Jurkat, Clone E6-1 (cell line): Measurements from ENCODE around the gene ACACA.

Source experiments
- DNase-seq: peaks from one replicate; pipeline ENCODE4 v3.0.0-alpha.2; 2011; ENCODE audit warnings: low read depth, low spot score
- H3K4me3 ChIP-seq: 2 replicates; pipeline ENCODE4 v1.5.1; 2011; ENCODE audit warnings: mild to moderate bottlenecking, low read length, control low read depth, moderate library complexity

ACACA gene

DNA sequence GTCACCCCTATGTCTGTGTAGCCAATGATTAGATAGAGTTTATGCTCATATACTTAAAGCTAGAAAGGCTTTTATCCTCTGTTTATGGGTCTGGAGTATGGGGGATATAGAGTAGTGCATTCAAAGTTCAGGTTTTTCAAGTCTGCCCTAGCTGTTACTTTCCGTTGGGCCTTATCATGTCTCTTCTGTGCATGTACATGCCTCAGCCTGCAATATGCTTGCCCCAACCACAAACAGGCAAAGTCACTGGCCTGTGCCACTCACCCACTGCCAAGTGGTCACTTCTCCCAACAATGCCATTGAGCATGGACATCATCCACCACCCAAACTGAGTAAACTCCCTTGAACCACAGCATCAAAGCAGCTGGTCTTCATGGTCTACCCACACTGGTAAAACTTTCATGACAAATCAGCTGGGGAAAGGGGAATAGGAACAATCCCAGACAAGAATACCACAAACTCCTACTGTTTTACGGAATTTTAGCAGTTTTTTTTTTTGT, 101.2 kb downstream of the ACACA start:
- H3K4me3 ChIP-seq: no peak overlapping the region
- DNase-seq: no peak

DNA sequence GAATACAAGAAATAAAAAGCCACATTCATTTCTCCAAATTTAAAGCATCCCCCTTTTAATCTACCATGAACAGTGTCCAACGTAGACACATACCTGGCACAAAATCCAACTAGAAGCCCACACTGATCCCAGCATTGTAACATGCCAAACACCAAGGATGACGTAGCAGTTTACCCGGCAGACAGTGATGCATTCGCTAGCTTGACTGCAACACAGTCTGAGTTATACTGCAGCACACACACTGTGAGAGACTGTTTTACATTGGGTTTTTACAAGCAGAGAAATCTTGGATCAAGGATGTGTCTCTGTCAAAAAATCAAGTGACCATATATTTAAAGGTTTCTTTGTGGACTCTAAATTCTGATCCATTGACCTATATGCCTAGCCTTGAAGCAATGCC, 105.3 kb downstream of the ACACA start:
- DNase-seq: no peak
- H3K4me3 ChIP-seq: no peak overlapping the region

DNA sequence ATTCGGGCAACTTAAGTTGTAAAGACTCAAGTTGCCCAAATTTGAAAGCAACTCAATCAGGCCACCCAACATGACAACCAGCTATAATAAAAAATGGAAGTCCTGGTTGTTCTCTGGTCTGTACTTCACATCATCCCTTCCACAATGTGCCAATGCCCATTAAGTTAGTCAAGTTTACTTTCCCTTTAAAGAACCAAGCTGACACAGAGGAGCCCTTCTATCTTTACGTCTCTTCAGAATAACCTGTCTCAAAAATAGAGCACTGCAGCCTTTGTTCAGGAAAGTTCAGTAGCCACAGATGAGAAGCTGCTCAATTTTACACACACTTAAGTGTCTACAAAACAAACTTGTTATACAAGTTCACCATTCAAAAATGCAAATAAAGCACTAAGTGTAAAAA, 106.0 kb downstream of the ACACA start:
- no peak for DNase-seq
- no peak overlapping the region for H3K4me3 ChIP-seq

DNA sequence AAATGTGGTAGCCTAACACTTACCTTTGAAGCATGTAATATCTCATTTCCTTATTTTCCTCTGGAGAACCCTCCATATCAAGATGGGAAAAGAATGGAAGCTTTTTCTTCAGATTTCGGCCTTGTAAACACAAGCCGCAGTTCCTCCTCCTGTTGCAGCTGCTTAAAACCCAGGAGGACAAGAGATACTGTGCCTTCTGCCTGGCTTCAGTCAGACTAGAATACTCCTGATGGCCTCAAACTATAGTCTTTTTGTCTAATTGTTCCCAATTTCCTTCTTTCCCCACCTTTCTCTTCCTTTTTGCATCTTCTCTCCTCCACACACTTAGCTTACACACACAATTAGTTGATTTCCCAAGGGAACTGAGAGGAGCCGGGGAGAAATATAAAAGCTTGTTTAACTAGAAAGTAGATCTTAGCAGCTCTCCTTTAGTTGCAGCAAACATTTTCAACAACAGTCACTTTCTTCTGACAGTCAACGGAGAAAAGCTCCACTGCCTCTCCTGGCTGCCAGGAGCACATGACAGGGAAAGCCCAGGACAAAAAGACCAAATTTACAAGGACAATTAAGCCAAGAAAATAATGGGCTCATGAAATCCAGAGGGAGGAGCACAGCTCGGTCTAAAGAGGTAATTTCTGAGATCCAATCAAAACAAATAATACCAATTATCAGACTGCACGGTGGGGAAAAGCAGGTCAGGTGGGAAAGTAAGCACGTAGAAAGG, 107.2 kb downstream of the ACACA start:
- no peak for DNase-seq

DNA sequence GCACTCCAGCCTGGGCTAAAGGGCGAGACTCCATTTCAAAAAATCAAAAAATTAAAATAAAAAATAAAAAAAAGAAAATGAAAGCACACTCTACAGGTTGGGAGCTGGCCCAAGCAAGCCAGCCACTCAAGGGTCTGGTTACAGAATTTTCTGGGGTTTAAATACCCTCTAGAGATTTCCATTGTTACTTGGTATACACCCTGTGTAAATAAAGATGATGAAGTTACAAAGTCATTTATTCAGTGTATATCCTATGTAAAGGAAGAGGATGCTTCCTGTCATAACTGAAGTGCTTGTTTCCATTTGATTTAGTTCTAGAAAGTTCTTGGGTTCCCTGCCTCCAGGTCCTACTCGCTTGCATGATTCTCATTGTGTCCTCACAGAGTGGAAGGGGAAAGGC, 110.7 kb downstream of the ACACA start:
- no peak overlapping the region for H3K4me3 ChIP-seq
- no peak for DNase-seq

More for the DNA sequence above, 107.2 kb downstream of the ACACA start:
- no peak overlapping the region for H3K4me3 ChIP-seq

DNA sequence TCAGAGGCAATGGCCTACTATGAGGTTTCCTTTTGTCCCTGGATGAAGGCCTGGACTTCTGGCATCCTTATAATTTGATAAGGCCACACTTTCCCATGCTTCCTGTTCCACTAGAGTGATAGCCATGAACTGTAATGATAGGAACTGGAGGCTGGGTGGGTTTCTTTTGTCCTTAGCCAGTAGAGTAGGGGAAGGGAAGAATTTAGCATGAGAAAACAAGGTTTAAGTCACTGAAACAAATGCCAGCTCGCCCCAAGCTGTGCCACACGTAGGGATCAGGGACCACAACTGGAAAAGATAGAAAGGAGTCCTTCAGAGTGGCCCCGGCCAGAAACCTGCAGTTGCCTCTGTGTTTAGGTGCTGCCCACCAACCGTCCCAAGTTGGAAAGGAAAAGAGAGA, 111.7 kb downstream of the ACACA start:
- no peak overlapping the region for H3K4me3 ChIP-seq
- no peak for DNase-seq

DNA sequence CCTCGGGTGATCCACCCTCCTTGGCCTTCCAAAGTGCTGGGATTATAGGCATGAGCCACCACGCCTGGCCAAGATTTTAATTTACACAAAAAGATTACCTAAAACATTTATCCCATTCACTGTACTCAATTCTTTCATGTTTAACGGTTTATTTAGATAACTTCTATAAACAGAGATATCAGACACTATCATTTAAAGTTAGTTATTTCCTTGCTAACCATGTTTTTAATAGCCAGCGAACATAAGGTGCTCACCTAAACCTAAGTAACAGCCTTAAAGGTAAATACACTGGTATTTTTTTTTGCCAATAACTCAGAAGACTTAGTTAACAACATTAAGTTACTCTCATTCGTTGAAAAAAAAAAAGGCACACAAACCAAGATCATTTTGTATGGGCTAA, 112.9 kb downstream of the ACACA start:
- H3K4me3 ChIP-seq: no peak overlapping the region
- DNase-seq: no peak

DNA sequence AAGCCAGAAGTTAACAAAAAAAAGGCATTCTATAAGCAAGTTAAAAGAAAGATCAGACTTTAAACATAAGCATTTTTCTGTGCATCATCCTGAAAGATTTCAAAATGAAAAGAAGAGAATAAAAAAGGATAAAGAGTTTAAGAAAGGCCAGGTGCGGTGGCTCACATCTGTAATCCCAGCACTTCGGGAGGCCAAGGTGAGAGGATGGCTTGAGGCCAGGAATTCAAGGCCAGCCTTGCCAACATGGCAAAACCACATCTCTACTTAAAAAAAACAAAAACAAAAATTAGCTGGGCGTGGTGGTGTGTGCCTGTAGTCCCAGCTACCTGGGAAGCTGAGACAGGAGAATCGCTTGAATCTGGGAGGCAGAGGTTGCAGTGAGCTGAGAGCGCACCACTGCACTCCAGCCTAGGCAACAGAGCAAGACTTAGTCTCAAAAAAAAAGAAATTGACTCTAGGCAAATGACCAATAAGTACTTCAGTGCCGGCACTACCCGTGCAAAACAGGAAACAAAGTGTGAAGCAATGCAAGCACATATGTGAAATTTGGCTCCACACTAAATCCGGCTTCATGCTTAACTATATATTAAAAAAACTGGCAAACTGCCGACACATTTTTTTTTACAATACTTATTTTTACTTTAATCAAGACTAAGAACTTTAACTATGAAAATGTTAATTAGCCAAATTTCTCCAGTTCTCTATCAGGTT, 114.1 kb downstream of the ACACA start:
- H3K4me3 ChIP-seq: no peak overlapping the region
- no peak for DNase-seq

DNA sequence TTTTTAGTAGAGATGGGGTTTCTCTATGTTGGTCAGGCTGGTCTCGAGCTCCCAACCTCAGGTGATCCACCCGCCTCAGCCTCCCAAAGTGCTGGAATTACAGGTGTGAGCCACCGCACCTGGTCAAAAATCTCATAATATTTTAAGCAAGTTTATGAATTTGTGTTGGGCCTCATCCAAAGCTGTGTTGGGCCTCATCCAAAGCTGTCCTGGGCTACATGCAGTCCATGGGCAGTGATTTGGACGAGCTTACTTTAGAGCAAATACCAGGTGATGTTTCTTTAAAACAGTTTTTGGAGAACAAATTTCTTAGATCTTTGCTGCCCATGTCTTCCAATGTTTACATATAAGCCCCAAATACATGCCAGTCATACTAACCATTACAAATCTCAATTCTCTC, 115.3 kb downstream of the ACACA start:
- no peak for DNase-seq
- no peak overlapping the region for H3K4me3 ChIP-seq

DNA sequence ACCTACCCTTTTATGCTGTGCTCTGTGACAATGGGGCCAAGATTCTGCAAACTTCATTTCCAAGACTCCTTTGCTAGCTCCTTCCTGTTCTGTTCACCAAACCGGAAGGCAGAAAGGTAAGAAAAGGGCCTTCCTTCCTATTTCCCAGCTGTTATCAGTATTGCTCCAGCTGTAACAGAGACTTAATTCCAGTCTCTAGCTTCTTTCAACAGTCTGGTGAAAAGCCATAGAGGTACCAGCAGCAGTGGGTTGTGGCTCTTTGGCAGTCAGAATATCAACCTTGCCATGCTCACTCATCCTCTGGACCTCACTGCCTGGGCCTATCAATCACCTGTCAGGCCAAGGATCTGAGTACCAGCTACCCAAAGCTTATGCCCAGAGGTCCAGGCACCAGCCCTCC, 120.2 kb downstream of the ACACA start:
- H3K4me3 ChIP-seq: no peak overlapping the region
- DNase-seq: no peak

DNA sequence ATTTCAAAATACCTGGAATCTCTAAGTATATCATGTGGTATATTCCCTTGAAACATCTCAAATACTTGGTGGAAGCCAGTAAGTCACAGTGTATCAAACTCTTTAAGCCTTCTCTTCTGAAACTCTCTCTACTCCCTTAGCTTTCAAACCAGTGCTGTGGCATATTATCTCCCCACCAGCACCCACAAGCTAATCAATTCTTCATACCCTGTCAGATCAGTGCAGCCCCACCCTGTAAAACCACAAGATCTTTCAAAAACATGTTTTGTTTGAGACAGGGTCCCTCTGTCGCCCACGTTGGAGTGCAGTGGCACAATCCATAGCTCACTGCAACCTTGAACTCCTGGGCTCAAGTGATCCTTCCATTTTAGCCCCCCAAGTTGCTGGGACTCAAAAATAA, 122.4 kb downstream of the ACACA start:
- DNase-seq: no peak
- no peak overlapping the region for H3K4me3 ChIP-seq

DNA sequence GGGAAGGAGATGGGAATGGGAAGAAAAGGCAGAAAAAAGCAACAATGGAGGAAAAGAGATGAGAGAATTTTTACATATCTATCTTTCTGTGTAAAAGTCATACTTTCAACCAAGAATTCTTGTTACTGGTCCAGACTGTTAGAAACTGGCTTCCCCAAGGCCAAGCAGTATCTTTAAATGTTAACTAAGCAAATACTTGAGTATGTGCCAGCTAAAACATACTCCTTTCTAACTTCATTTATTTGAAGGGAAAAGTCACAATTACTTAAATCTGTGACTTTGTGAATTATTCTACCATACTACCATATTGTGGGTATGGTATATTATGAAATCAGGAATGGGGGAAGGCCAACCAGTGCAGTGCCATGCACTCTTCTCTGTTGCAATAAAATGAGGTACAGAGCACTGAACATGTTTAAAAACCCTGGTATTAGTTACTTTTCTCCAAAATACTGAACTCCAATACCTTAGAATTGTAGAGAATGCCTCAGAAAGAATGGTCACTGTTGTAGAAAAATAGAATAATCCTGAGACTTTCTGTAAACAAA, 123.1 kb downstream of the ACACA start:
- H3K4me3 ChIP-seq: no peak overlapping the region
- DNase-seq: no peak

DNA sequence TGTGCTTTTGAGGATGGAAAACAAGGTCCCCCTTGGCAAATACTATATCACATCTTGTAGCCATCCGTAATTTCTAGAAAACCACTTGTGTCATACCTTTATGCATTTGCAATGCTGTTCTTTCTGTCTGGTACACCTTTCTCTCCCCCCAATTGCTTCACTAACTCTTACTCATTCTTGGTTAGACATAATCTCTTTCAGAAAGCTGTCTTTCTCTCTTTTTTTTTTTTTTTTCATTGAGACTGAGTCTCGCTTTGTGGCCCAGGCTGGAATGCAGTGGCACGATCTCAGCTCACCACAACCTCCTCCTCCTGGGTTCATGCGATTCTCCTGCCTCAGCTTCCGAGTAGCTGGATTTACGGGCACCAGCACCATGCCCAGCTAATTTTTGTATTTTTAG, 125.8 kb downstream of the ACACA start:
- DNase-seq: no peak
- no peak overlapping the region for H3K4me3 ChIP-seq

DNA sequence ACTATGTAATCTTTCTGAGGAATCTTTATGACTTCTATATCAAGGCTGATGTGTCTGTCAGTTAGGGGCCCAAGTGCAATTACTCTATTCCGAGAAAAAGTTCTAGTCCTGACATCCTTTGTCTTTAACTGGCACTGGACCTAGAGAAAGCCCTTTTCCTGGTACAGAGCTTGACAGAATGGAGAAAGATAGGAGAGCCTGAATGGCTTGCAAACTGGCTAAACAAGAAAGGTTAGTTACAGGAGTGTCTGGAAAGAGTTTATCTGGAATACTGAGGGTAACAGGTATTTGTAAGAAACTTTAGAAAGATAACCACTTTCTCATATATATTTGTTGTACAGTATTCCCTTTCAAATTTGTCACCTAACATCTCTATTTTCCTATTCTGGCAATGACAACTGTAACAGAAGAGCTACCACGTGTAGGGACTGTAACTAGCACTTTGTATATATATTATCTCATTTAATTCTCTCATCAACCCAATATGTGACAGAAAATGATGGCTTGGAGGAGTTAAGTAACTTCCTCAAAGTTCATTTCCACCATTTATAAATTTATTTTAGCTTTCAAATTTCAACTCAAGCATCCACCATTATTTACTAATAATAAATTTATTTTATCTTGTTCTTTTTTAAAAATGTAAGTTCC, 128.3 kb downstream of the ACACA start:
- no peak for DNase-seq
- no peak overlapping the region for H3K4me3 ChIP-seq

DNA sequence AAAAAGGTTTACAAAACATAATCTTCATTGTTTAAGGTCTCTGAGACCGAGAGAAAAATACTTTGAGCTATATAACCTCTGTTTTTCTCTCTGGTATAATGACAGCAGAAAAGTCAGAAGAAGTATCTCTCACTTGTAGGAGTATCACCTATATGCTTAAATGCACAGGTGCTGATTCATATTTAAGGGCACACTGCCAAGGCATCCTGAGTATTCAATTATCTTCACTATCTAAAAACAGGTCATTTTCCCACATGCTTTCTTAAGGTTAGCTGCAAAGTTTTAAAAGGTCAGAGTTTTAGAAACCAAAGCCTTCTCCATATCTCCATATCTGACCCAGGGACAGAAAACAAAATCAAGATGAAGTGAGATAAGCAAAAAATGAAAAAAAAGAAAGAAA, 130.2 kb downstream of the ACACA start:
- DNase-seq: no peak
- H3K4me3 ChIP-seq: no peak overlapping the region

DNA sequence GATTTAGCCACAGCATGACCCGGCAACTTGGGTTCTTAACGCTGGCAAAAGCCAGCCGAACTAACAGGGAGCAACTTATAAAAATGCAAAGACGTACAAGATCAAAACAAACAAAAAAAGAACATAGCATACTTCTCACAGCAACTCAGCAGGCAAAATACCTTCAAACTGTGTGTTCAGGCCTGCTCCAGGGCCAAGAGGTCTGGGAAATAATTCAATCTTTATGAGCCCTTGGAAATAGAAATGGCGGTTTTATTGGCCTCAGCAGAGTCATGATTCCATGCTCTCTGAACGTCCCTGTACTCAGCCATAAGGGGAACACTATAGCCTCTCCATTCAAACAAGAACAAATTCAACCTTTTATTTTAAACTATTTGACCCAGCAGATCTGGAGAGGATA, 132.2 kb downstream of the ACACA start:
- no peak overlapping the region for H3K4me3 ChIP-seq
- no peak for DNase-seq

DNA sequence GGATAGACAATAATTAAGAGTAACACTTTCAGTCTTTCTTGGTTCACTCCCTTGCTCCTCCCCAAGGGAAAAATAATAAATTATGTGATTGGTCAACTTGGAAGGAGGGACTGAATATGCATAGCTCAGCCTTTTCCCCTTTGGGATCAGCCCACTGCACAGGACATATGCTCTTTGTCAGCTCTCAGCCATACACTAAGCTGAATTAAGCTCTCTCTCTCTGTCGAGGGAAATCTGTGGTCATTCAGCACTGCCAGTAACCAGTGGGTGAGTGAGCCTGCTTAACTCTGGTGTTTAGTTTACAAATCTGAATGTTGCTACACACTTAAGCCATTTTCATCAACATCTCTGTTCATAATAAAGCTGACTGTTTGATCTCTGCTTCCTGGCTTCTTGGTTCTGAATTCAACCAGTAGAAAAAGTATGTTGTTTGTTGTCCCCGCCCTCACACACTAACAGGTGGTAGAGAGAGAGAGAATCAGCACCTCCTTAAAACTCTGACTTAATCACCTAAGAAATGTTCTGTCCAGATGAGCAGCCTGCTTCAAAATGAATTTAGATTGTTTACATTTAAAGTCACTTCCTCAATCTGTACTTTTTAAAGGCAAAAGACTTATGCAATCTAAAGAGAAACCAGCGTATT, 133.1 kb downstream of the ACACA start:
- H3K4me3 ChIP-seq: no peak overlapping the region
- no peak for DNase-seq

DNA sequence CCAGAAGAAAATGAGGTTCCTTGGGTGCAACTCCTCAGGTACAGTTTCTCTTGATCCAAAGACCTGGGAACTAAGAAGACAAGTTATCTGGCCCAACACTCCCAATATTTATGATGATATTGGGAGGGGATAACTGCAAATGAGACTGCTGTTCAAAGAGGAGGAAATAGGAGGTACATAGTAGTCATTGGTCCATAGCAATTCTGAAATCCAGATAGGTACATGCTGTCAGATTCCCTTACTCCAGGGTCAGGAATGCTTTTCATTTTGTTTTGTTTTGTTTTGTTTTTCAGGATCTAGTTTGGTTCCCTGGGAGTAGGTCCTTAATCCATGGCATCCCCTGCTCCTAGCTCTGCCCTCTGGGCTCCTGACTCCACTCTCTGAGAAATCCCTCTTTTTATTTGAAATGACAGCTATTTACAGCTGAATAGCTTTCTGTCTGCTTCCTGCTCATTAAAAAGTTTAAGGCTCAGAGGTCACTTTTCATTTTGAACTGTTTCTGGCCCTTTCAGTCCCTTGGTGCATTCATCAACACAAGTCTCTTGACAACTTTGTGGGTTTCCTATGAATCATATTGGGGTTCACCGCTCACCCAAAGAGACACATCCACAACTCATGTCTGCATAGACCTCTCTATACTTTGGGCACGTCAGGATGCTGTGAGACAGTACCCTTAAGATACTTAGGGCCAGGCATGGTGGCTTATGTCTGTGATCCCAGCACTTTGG, 141.0 kb downstream of the ACACA start:
- no peak overlapping the region for H3K4me3 ChIP-seq
- DNase-seq: no peak

DNA sequence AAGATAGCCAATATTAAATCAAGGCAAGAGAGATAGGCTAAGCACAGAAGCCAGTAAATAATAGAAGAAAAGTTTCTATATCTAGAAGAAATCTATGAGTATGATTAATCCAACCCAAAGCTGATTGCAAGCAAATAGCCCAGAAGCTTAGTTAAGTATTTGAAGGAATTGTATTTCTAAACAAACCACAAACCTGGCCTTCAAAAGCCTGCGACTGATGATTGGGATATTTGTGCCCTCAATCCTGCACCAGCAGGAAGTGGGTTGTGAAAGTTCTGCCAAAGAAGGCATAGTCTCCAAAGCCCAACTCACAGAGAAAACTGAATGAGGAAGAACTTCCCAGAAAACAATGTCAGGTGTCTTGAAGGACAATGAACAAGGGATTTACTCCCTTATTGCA, 145.3 kb downstream of the ACACA start:
- peak; percentile 18 for DNase-seq
- no peak overlapping the region for H3K4me3 ChIP-seq
